ENCODE data around the gene CPNE8. TPM values are rescaled to one million over a fixed set of nuclear protein-coding genes. Genes with fewer than 3 reads are reported as not detected.

The CPNE8 gene
- total RNA-seq = 17.9 and 24.3 TPM in 2 replicates

DNA sequence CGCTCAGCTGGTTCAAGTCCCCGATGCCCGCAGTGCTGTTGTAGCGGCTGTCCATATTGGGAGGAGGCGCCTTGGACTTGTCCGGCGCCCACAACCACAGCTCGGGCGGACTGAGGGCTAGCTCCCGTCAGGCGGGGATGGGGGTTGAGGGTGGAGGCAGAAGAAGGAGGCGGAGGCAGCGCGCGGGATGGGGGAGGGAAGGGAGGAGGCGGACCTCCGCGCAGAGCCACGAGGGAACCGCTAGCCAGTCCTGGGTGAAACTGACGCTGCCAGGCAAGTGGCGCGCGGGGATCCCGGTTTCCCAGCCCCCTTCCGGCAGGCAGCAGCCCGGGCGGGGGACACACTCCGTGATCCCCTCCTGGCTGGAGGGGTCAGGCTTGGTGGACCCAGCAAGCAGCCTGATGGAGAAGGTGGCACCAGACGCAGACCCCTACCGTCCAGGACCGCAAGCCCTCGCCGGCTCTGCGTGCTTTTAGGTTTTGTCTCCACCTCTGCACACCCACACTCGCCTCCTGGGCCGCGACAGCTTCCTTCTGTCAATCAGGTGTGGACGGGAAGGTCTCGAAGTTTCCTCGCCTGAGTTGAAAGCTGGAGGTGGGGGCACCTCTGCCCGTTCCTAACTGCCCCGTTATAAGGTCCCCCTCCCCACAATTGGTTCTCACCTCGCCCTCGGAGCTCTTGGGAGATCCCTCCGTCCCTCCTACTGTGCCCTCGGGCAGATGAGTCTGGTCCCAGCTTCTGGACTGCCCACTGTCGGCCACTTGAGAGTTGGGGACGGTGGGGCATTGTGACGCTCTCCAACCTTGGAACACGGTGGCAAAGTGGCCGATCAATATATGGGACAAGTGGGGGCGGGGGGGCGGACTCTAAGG, at the start of gene CPNE8:
TSS of gene CPNE8 (minus strand) at position 112 of the 872 bp plus-strand sequence. CDS start at position 55, 57 bp downstream.

Measured in placental pericyte (primary cell).